Chondrocyte (in vitro differentiated cells): ENCODE measurements around the gene DLG3. TPM values are rescaled to one million over a fixed set of nuclear protein-coding genes. Genes with fewer than 3 reads are reported as not detected.
A peak's percentile ranks its signal among the peaks of the same experiment; 100 is the strongest.

Experiments
- DNase-seq: peaks from one replicate; pipeline ENCODE4 v3.0.0; 2021; ENCODE audit warnings: mixed read lengths, low spot score
- H3K27ac Mint-ChIP-seq: one replicate; pipeline ENCODE4 v1.8.0; 2021; ENCODE audit warnings: mild to moderate bottlenecking, moderate library complexity, mixed read lengths; ENCODE audit not compliant: unreplicated experiment
- H3K27me3 Mint-ChIP-seq: 2 replicates; pipeline ENCODE4 v1.8.0; 2021; ENCODE audit warnings: low read depth, mixed read lengths
- H3K36me3 Mint-ChIP-seq: 2 replicates; pipeline ENCODE4 v1.8.0; 2021; ENCODE audit warnings: low read depth, mixed read lengths
- H3K4me1 Mint-ChIP-seq: 2 replicates; pipeline ENCODE4 v1.8.0; 2021; ENCODE audit warnings: low read depth, mild to moderate bottlenecking, mixed read lengths
- H3K4me3 Mint-ChIP-seq: one replicate; pipeline ENCODE4 v1.8.0; 2021; ENCODE audit warnings: mild to moderate bottlenecking, moderate library complexity, mixed read lengths; ENCODE audit not compliant: unreplicated experiment
- H3K9me3 Mint-ChIP-seq: 2 replicates; pipeline ENCODE4 v1.8.0; 2021; ENCODE audit warnings: low read depth, mixed read lengths
- CTCF ChIP-seq: fragments of 200-600 bp; sonication (generic); IDR thresholded peaks from 2 replicates; pipeline ENCODE4 v1.5.0; 2021; ENCODE audit warnings: antibody characterized with exemption, mild to moderate bottlenecking, moderate library complexity
- total RNA-seq: library from RNA; stranded (reverse); gene quantifications from 3 replicates; pipeline ENCODE4 v1.2.1, GENCODE V29; 2021

The DLG3 gene
- total RNA-seq, 1 donor from 2014 or later: 11.5 TPM

- no peaks in the 10 kb centered on the region for H3K9me3 Mint-ChIP-seq
- H3K4me1 Mint-ChIP-seq: peaks cover 9% of the 10 kb centered on the region
- H3K27me3 Mint-ChIP-seq: peaks cover 13% of the 10 kb centered on the region
- H3K27ac Mint-ChIP-seq: no peak overlapping the region
- no peak overlapping the region for H3K4me3 Mint-ChIP-seq
- DNase-seq: no peak
- no peaks in the 10 kb centered on the region for H3K36me3 Mint-ChIP-seq
- TF ChIP-seq CTCF: no peak
These were observed 5.6 kb upstream of the DLG3 start for GRCh38 chrX:70439016-70439415.

GRCh38 chrX:70442224-70442623 is 2.4 kb upstream of the DLG3 start:
- Mint-ChIP-seq H3K27ac (no peak overlapping the region), H3K4me3 (no peak overlapping the region), H3K36me3 (no peaks in the 10 kb centered on the region), H3K4me1 (no peaks in the 10 kb centered on the region), H3K27me3 (peaks cover 22% of the 10 kb centered on the region), H3K9me3 (no peaks in the 10 kb centered on the region)
- DNase-seq: no peak
- TF ChIP-seq CTCF: no peak

GRCh38 chrX:70444946-70445656 is 466 bp downstream of the DLG3 start:
- Mint-ChIP-seq H3K27ac (no peak overlapping the region), H3K4me3 (peak overlapping the region; percentile 51), H3K36me3 (no peaks in the 10 kb centered on the region), H3K4me1 (no peaks in the 10 kb centered on the region), H3K9me3 (peaks cover 5% of the 10 kb centered on the region), H3K27me3 (peaks cover 22% of the 10 kb centered on the region)
- DNase-seq: no peak
- TF ChIP-seq CTCF: no peak

GRCh38 chrX:70445951-70446350 is 1.3 kb downstream of the DLG3 start:
- H3K4me3 Mint-ChIP-seq: no peak overlapping the region
- TF ChIP-seq CTCF: no peak
- no peak for DNase-seq
- no peaks in the 10 kb centered on the region for H3K4me1 Mint-ChIP-seq
- H3K27me3 Mint-ChIP-seq: peaks cover 18% of the 10 kb centered on the region
- H3K9me3 Mint-ChIP-seq: peaks cover 5% of the 10 kb centered on the region
- H3K36me3 Mint-ChIP-seq: no peaks in the 10 kb centered on the region
- H3K27ac Mint-ChIP-seq: no peak overlapping the region

GRCh38 chrX:70446380-70447350 is 2.0 kb downstream of the DLG3 start:
- peaks cover 14% of the 10 kb centered on the region for H3K27me3 Mint-ChIP-seq
- no peak for DNase-seq

More at GRCh38 chrX:70446380-70447350, 2.0 kb downstream of the DLG3 start:
- Mint-ChIP-seq H3K4me1 (no peaks in the 10 kb centered on the region), H3K9me3 (peaks cover 5% of the 10 kb centered on the region), H3K27ac (no peak overlapping the region), H3K36me3 (no peaks in the 10 kb centered on the region), H3K4me3 (no peak overlapping the region)
- TF ChIP-seq CTCF: no peak
